ENCODE results near the gene PHF20.
"Not testable (repeated sequence)": the region's sequence is repeated elsewhere in the genome, so short reads cannot be mapped to it uniquely, and the experiment has no call there.

The PHF20 gene

GRCh38 chr20:35738410-35739179 lies 33.2 kb upstream of the PHF20 start:
- DNase-seq (ENCODE audit: low read depth): no peak
- H3K4me3 ChIP-seq (ENCODE audit: low read depth, low read length): no peak overlapping the region

- peak overlapping the region; percentile 92 for H3K4me3 ChIP-seq (ENCODE audit: low read depth, low read length)
- no peak for DNase-seq (ENCODE audit: low read depth)
Measured at GRCh38 chr20:35739294-35740163, 32.3 kb upstream of the PHF20 start.

DNA sequence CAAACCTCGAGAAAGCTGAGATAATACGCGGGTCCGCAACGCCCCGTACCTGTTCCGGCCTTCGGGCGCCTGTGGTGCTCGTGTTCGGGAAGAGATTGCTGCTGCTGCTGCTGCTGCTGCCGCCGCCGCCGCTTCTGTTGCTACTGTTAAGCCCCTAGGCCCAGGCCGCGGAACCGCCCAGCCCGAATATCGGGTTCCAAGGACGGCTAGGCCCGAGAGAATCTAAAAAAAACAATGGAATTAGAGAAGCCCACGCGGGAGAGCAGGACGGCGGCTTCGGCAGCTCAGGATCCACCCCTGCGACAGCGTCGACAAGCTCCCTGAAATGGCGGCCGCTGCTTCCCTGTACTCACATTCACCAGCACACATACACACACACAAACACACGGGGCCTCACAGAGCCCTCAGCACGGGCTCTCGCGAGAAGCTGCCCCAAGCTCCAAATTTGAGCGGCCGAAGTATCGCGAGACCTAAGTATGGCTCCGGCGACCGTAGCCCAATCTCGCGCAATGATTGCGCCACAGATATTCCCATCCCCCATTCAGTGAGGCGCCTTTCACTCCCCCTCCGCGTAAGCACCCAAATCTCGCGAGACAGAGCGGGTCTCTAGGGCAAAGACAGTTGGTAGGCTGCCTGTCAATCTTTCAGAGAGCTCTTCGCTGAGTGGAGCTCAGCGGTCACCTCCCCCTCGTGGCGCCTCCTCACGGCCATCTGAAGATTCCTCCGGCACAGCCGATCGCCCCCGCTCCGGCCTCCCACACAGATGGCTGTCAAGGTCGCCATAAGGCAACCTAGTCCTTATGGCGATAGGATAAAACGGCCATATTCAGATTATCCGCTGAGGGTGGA lies 29.7 kb upstream of the PHF20 start, which contains the start of gene RBM39:
TSS of gene RBM39 (minus strand) at position 369 of the 849 bp plus-strand sequence. CDS start 1,386 bp downstream, outside the sequence.
- peak; percentile 100 for DNase-seq (ENCODE audit: low read depth)
- H3K4me3 ChIP-seq (ENCODE audit: low read depth, low read length): peak within 1 kb of the TSS; percentile 92

DNA sequence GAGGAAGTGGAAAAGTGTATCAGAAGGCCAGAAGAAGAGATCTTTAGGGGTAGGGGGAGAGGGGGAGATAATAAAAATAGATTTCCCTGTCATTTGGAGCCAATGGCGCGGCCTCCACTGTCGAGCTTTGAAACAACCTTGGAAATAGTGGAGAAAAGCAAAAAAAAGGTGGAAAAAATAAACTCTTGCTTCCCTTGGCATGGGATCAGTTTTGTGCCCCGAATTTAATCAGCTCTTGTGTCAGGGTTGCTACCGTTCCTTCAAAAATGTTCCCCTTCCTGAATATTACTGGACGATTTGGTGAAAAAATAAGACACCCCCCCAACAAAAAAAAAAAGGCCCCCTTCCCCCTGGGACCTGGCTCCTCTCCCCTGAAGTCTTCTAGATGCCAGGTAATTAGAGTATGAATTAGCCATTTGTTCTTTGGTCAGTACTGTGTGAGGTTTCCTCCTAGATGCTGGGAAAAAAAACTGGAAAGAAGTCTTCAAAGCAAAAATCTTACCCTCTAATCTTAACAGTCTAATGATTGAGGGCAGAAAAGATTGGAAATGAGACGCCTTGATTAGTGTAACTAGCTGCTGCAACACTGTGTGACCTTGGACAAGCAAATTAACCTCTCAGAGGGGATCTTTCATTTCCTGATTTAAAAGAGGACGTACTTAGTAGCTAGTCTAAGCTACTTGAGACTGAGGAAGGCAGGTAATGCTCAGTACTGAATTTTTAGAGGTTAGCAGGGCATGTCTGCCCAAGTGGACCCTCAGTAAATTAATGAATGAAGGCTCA lies 28.9 kb upstream of the PHF20 start:
- no peak for DNase-seq (ENCODE audit: low read depth)

GRCh38 chr20:35743693-35744491 lies 27.9 kb upstream of the PHF20 start:
- DNase-seq (ENCODE audit: low read depth): no peak
- H3K4me3 ChIP-seq (ENCODE audit: low read depth, low read length): no peak overlapping the region

More for the DNA sequence above, 28.9 kb upstream of the PHF20 start:
- H3K4me3 ChIP-seq (ENCODE audit: low read depth, low read length): peak overlapping the region; percentile 57

DNA sequence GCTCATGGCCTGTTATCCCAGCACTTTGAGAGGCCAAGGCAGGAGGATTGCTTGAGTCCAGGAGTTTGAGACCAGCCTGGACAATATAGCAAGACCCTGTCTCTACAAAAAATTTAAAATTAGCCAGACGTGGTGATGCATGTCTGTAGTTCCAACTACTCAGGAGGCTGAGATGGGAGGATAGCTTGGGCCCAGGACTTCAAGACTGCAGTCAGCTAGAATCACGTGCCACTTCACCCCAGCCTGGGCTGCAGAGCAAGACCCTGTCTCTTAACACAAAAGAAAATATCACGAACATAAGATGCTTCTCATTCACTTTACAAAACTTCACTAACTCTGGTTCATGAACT lies 27.3 kb upstream of the PHF20 start:
- not testable (repeated sequence) for H3K4me3 ChIP-seq (ENCODE audit: low read depth, low read length); DNase-seq (ENCODE audit: low read depth)

DNA sequence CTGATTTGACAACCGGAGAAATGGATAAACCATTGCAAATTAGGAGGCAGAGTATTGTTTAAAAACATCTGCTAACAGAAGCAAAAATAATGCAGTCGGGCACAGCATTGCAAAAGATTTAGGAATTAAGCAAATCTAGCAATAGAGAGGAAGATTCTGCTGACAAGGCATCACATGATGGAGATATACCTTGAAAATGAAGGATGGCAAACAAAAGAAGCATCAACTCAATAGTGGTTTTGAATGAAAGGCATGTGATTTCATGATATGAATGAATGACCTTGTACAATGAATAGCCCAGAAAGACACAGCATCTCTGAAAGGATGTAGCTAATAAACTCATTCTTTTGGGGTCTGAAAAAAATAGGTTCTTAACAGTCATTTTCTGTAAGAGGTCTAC lies 21.2 kb upstream of the PHF20 start:
- H3K4me3 ChIP-seq (ENCODE audit: low read depth, low read length): no peak overlapping the region
- no peak for DNase-seq (ENCODE audit: low read depth)

DNA sequence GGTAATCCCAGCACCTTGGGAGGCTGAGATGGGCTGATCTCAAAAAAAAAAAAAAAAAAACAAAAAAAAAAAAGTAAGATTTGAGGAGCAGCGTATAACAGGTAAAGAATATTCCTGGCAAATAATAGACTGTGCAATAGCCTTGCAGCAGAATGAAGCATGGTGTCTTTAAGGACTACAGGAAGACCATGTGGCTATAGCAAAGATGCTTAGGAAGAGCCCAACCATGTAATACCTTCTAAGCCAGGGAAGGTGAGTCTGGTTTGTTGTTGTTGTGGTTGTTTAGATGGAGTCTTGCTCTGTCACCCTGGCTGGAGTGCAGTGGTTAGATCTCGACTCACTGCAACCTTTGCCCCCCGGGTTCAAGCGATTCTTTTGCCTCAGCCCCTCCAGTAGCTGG lies 15.4 kb upstream of the PHF20 start:
- no peak for DNase-seq (ENCODE audit: low read depth)
- H3K4me3 ChIP-seq (ENCODE audit: low read depth, low read length): no peak overlapping the region

DNA sequence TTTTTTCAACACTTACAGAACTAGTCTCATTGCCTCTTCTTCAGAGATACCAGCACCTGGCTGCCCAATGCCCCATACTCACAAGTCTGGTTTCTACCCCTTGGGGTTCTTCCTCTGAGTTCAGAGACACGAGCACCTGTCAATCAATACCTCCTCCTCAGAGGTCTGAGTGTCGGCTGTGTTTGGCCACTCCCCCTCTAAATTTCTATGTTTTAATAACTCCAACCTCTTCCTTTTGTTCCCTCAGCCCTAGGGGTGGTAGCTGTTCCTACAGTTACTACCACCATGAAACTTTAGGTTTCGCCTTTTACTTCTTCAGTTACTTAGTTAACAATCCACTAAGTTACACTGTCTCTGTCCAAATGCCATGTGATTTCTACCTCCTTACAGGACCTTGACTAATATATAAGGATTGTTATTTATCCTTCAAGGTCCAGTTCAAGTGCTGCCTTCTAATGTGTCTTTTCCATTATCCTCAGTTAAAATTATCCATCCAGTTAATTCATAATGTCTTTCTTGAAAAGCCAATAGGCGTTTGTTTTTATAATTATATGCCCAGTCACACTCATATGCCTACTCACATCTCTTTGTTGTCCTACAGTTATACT lies 14.6 kb upstream of the PHF20 start:
- no peak for DNase-seq (ENCODE audit: low read depth)
- H3K4me3 ChIP-seq (ENCODE audit: low read depth, low read length): no peak overlapping the region

DNA sequence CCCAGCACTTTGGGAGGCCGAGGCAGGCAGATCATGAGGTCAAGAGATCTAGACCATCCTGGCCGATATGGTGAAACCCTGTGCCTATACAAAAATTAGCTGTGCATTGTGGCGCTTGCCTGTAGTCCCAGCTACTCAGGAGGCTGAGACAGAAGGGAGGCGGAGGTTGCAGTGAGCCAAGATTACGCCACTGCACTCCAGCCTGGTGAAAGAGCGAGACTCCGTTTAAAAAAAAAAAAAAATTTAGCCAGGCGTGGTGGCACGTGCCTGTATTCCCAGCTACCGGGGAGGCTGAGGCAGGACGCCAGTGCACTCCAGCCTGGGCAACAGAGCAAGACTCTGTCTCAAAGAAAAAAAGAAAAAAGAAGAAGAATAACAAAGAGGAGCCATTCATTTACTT lies 10.3 kb upstream of the PHF20 start:
- not testable (repeated sequence) for DNase-seq (ENCODE audit: low read depth); H3K4me3 ChIP-seq (ENCODE audit: low read depth, low read length)

DNA sequence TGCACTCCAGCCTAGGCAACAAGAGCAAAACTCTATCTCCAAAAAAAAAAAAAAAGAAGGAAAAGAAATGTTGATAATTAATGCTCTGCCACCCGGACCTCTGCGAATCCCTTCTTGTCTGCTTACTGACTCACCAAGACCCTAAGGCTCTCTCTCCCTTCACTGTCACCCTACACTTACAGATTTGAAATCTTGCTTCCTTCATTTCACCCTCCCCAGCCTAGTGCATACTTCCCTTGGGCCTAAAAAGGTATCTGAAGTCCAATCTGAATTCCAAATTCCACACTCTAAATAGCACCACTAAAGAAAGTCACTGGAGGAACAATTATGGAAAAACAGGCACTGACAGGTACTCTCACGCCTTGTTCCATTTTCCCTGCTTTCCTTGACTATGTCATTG lies 9.4 kb upstream of the PHF20 start:
- DNase-seq (ENCODE audit: low read depth): no peak
- no peak overlapping the region for H3K4me3 ChIP-seq (ENCODE audit: low read depth, low read length)

DNA sequence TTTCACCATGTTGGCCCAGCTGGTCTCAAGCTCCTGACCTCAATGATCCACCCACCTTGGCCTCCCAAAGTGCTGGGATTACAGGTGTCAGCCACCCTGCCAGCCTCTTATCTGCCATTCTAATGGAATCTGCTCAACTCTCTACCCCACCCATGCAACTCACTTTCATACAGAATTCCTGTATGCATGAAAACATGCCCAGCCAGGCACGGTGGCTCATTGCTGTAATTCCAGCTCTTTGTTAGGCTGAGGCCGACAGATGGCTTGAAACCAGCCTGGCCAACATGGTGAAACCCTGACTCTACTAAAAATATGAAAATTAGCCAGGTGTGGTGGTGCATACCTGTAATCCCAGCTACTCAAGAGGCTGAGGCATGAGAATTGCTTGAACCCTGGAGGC lies 6.9 kb upstream of the PHF20 start:
- DNase-seq (ENCODE audit: low read depth): not testable (repeated sequence)

DNA sequence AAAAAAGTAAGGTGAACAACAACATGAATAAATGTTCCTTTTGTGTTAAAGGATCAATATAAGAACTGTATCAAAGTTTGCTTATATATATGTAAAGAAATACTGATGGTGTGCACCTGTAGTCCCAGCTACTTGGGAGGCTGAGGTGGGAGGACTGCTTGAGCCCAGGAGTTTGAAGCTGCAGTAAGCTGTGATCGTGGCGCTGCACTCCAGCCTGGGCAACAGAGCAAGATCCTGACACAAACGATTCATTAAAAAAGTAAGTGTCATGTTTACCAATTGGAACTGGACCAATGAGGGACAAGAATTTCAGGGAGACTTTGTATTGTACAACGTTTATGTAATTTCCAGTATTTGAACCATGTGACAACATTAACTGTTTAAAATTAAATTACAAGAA lies 5.0 kb upstream of the PHF20 start:
- H3K4me3 ChIP-seq (ENCODE audit: low read depth, low read length): no peak overlapping the region
- DNase-seq (ENCODE audit: low read depth): no peak

More for the DNA sequence above, 6.9 kb upstream of the PHF20 start:
- H3K4me3 ChIP-seq (ENCODE audit: low read depth, low read length): not testable (repeated sequence)

- no peak for DNase-seq (ENCODE audit: low read depth)
- H3K4me3 ChIP-seq (ENCODE audit: low read depth, low read length): no peak overlapping the region
Measured at GRCh38 chr20:35767683-35768481, 3.9 kb upstream of the PHF20 start.

GRCh38 chr20:35768731-35769664 lies 2.8 kb upstream of the PHF20 start:
- peak; percentile 97 for DNase-seq (ENCODE audit: low read depth)
- H3K4me3 ChIP-seq (ENCODE audit: low read depth, low read length): no peak overlapping the region

GRCh38 chr20:35771367-35771688 lies 487 bp upstream of the PHF20 start:
- no peak for DNase-seq (ENCODE audit: low read depth)
- H3K4me3 ChIP-seq (ENCODE audit: low read depth, low read length): peak overlapping the region; percentile 82
